B cell (primary cell): ENCODE results near the gene CD34. TPM values are rescaled to one million over a fixed set of nuclear protein-coding genes. Genes with fewer than 3 reads are reported as not detected.

Experiments
- ATAC-seq: fragments of 200-7000 bp; cut with Tn5 transposase; one replicate; pipeline ENCODE4 v1.10.0; 2021; ENCODE audit warnings: low read depth, mild to moderate bottlenecking, moderate number of reproducible peaks, moderate library complexity
- CTCF ChIA-PET: fragments of 350-600 bp; sonication (Branson Sonifier 250); formaldehyde crosslinking; loops from one replicate; lab custom pipeline; 2021; ENCODE audit warnings: antibody characterized with exemption, inconsistent platforms; lab: Charles Lee
- POLR2A ChIA-PET: fragments of 350-600 bp; sonication (Branson Sonifier 250); formaldehyde crosslinking; loops from one replicate; lab custom pipeline; 2021; ENCODE audit warnings: antibody characterized with exemption; lab: Charles Lee
- DNase-seq: peaks from one replicate; pipeline ENCODE4 v3.0.0; 2013
- H2AFZ ChIP-seq: 2 replicates; pipeline ENCODE4 v1.6.1; 2012; ENCODE audit warnings: mild to moderate bottlenecking, low read depth, low read length; ENCODE audit not compliant: insufficient read depth, poor library complexity, severe bottlenecking
- H3K27ac ChIP-seq, 2 donors: 1 replicate in 1 of 2; 2 replicates in 1 of 2; pipeline ENCODE4 v1.5.1; 2012 to 2013; ENCODE audit warnings: low read length in 2 of 2, mild to moderate bottlenecking in 2 of 2, moderate library complexity in 1 of 2
- H3K27me3 ChIP-seq, 4 experiments: fragments of 200-600 bp in 1 of 4; sonication (generic) in 1 of 4; replicated peaks in 1 of 4; 1 replicate in 2 of 4; 2 replicates in 2 of 4; pipeline versions ENCODE4 v1.6.1 to v1.7.0; 2013 to 2016; ENCODE audit warnings: low read length in 3 of 4, mild to moderate bottlenecking in 2 of 4, mixed read lengths in 1 of 4, moderate library complexity in 1 of 4; ENCODE audit not compliant: insufficient read depth in 4 of 4, control insufficient read depth in 3 of 4; ENCODE audit errors: control extremely low read depth in 1 of 4
- H3K36me3 ChIP-seq, 2 experiments: replicated peaks in 1 of 2; 1 replicate in 1 of 2; 2 replicates in 1 of 2; pipeline versions ENCODE4 v1.6.1 to v1.7.1; 2013; ENCODE audit warnings: low read length in 1 of 2; ENCODE audit not compliant: insufficient read depth in 2 of 2, control insufficient read depth in 1 of 2; ENCODE audit errors: control extremely low read depth in 1 of 2, extremely low read depth in 1 of 2
- H3K4me1 ChIP-seq, 2 donors: fragments of 200-600 bp in 1 of 2; sonication (generic) in 1 of 2; 1 replicate in 1 of 2; 2 replicates in 1 of 2; pipeline versions ENCODE4 v1.5.1 to v1.6.1; 2013 to 2017; ENCODE audit warnings: low read length in 2 of 2; ENCODE audit not compliant: control insufficient read depth in 2 of 2, insufficient read depth in 2 of 2
- H3K4me2 ChIP-seq: replicated peaks from 2 replicates; pipeline ENCODE3; 2012; ENCODE audit warnings: mild to moderate bottlenecking, low read depth, low read length; ENCODE audit not compliant: poor library complexity, severe bottlenecking
- H3K4me3 ChIP-seq, 5 experiments: fragments of 200-600 bp in 1 of 5; sonication (generic) in 1 of 5; 1 replicate in 3 of 5; 2 replicates in 2 of 5; pipeline versions ENCODE4 v1.5.1 to v1.7.0; 2011 to 2016; ENCODE audit warnings: low read length in 4 of 5, mild to moderate bottlenecking in 4 of 5, low read depth in 2 of 5, control low read depth in 1 of 5, moderate library complexity in 1 of 5; ENCODE audit not compliant: insufficient read depth in 1 of 5; ENCODE audit errors: control extremely low read depth in 1 of 5, extremely low read depth in 1 of 5
- H3K79me2 ChIP-seq: fragments of 200-600 bp; sonication (generic); one replicate; pipeline ENCODE4 v1.6.0; 2016; ENCODE audit warnings: low read length; ENCODE audit not compliant: control insufficient read depth, insufficient read depth
- H3K9ac ChIP-seq: fragments of 200-600 bp; sonication (generic); 2 replicates; pipeline ENCODE4 v1.6.1; 2017; ENCODE audit warnings: mild to moderate bottlenecking, low read length, moderate library complexity
- H3K9me3 ChIP-seq, 3 donors: one replicate each; pipeline versions ENCODE4 v1.6.1 to v1.7.1; 2013; ENCODE audit warnings: low read length in 2 of 3; ENCODE audit not compliant: control insufficient read depth in 2 of 3, insufficient read depth in 1 of 3; ENCODE audit errors: control extremely low read depth in 1 of 3
- H4K20me1 ChIP-seq: 2 replicates; pipeline ENCODE4 v1.6.0; 2012; ENCODE audit warnings: mild to moderate bottlenecking, low read length; ENCODE audit not compliant: insufficient read depth, control insufficient read depth, poor library complexity, severe bottlenecking
- H3K27ac Mint-ChIP-seq: one replicate; pipeline ENCODE4 v1.8.0; 2021; ENCODE audit warnings: mixed read lengths
- H3K27me3 Mint-ChIP-seq: one replicate; pipeline ENCODE4 v1.8.0; 2021; ENCODE audit warnings: mixed read lengths
- H3K4me1 Mint-ChIP-seq: one replicate; pipeline ENCODE4 v1.8.0; 2021; ENCODE audit warnings: mixed read lengths
- H3K4me3 Mint-ChIP-seq: one replicate; pipeline ENCODE4 v1.8.0; 2021; ENCODE audit warnings: mixed read lengths
- H3K9me3 Mint-ChIP-seq: one replicate; pipeline ENCODE4 v1.8.0; 2022; ENCODE audit warnings: mixed read lengths; ENCODE audit not compliant: insufficient read depth
- EZH2 ChIP-seq: IDR thresholded peaks from 2 replicates; pipeline ENCODE4 v1.6.1; 2012; ENCODE audit warnings: borderline replicate concordance, low read depth, mild to moderate bottlenecking, moderate library complexity, low read length; ENCODE audit not compliant: insufficient read depth, poor library complexity, severe bottlenecking
- WGBS: methylation state at CpG from one replicate; pipeline ENCODE4 v1.1.5; 2013; ENCODE audit warnings: missing lambda C conversion rate; ENCODE audit not compliant: insufficient coverage; 5-methylcytosine and 5-hydroxymethylcytosine counted together
- intact Hi-C: fragments of 100-400 bp; cut with micrococcal nuclease; formaldehyde crosslinking; loops from one replicate; pipeline ENCODE4 v1.10.0; 2022
- polyA plus RNA-seq: library from polyadenylated mRNA; depleted of rRNA; stranded (reverse); fragments of >200 nt; gene quantifications from 2 replicates; pipeline ENCODE4 v1.2.3, GENCODE V29; 2012
- total RNA-seq, 2 donors: library from RNA; stranded (reverse); fragments of 120-200 nt in 1 of 2; gene quantifications; 1 replicate in 1 of 2; 2 replicates in 1 of 2; pipeline versions ENCODE4 v1.2.3 to v1.2.4, GENCODE V29; 2013 to 2022
- TF ChIP-seq, protein P1 (sequence below): fragments of 200-600 bp; IDR thresholded peaks from one replicate; pipeline ENCODE4 v1.8.0; 2022; ENCODE audit warnings: antibody characterized with exemption, mild to moderate bottlenecking

The CD34 gene
- total and polyA plus RNA-seq, 2 donors (not counting 1 experiment from before 2014, with no cell fraction given) = not detected

DNA sequence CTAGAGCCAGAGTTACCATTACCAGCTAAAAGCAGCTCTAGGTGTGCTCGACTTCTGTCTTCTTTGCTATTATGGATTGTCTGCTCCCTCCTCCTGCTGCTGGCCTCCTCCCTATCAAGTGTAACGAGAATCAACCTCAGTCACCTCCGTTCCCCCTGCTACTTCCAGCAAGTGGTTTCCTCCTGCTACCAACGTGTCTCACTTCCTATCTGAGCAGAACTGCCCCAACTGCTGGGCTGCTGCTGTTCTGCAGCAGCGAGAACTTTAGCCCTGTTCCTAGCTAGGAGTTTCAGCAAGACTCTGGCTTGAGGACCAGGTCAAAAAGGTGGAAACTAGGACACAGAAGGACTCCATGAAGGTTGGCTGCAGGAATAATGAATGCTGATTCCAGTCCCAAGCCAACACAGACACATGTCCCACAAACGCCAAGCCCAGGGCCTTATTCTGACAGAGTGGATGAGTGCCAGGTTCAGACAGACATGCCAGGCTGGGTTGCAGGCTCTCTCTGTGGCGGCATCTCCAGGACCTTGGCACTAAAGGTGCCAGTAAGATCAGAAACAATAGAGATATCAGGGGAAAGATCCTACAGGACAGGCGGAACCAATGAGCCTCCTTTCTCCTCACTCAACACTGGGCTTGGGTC is 46.9 kb downstream of the CD34 start:
- peak overlapping the region in 1 of 2 donors; percentile 46 for H3K27ac ChIP-seq
- H3K4me3 ChIP-seq = no peak overlapping the region
- 8% methylated on average over 6 of the region's 8 CpGs for WGBS
- no peaks in the 10 kb centered on the region for H3K27me3 ChIP-seq
- intact Hi-C loops = loop anchor here (1.0 kb wide), 1 partner anchor 36 kb away; no protein-coding TSS in a partner anchor
- TF ChIP-seq EZH2 = no peak
- TF ChIP-seq, protein P1, sequence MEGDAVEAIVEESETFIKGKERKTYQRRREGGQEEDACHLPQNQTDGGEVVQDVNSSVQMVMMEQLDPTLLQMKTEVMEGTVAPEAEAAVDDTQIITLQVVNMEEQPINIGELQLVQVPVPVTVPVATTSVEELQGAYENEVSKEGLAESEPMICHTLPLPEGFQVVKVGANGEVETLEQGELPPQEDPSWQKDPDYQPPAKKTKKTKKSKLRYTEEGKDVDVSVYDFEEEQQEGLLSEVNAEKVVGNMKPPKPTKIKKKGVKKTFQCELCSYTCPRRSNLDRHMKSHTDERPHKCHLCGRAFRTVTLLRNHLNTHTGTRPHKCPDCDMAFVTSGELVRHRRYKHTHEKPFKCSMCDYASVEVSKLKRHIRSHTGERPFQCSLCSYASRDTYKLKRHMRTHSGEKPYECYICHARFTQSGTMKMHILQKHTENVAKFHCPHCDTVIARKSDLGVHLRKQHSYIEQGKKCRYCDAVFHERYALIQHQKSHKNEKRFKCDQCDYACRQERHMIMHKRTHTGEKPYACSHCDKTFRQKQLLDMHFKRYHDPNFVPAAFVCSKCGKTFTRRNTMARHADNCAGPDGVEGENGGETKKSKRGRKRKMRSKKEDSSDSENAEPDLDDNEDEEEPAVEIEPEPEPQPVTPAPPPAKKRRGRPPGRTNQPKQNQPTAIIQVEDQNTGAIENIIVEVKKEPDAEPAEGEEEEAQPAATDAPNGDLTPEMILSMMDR = no peak
- H3K9me3 ChIP-seq = no peaks in the 10 kb centered on the region
- Mint-ChIP-seq H3K27ac (peak overlapping the region; percentile 54), H3K4me1 (peaks cover 62% of the 10 kb centered on the region), H3K4me3 (peak overlapping the region; percentile 26), H3K9me3 (no peaks in the 10 kb centered on the region), H3K27me3 (no peaks in the 10 kb centered on the region)
- peak; percentile 56 for ATAC-seq
- DNase-seq = peak; percentile 66
- POLR2A ChIA-PET = interaction anchor here (1.0 kb wide), 1 partner anchor 30 kb away, joined by 3 read pairs; no protein-coding TSS in a partner anchor
- CTCF ChIA-PET = interaction anchor here (0.9 to 16.4 kb wide), 6 partner anchors 10 to 66 kb away, joined by 3 to 526 read pairs (median 8); no protein-coding TSS in a partner anchor
- peaks cover 49 to 59% of the 10 kb centered on the region in 2 donors for H3K4me1 ChIP-seq
- peaks cover 0 to 43% of the 10 kb centered on the region in 2 experiments for H3K36me3 ChIP-seq
- H3K4me2 ChIP-seq = peak overlapping the region; percentile 49
- peaks cover 95% of the 10 kb centered on the region for H3K79me2 ChIP-seq
- H4K20me1 ChIP-seq = peaks cover 27% of the 10 kb centered on the region
- H2AFZ ChIP-seq = peak overlapping the region; percentile 32
- no peak overlapping the region for H3K9ac ChIP-seq

DNA sequence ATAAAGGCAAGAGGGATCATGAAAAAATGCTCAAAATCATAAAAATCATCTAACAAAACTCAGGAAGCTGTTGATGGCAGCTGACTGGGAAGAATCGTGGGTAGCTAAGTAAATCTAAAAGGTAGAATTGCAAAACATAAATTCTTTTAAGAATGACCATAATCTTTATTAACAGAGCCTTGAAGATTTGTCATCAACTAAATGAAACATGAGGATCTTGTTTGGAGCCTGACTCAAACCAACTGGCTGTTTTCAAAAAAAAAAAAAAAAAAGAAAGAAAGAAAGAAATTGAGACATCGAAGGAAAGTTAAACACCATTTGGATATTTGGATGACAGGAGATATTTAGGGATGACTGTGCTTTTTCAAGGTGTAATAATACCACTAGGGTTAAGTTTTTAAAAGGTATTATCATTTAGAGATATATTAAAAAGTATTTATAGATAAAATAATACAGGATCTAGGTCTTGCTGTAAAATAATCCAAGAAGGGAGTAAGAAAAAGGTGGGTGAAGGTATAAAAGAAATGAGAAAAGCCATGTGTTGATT is 48.6 kb downstream of the CD34 start:
- Histone ChIP-seq H3K9ac (no peak overlapping the region), H3K79me2 (peaks cover 98% of the 10 kb centered on the region), H3K4me2 (peak overlapping the region; percentile 7), H4K20me1 (peaks cover 31% of the 10 kb centered on the region), H3K36me3 (peaks cover 0 to 46% of the 10 kb centered on the region in 2 experiments), H3K27me3 (no peaks in the 10 kb centered on the region), H2AFZ (no peak overlapping the region), H3K4me3 (no peak overlapping the region), H3K27ac (no peak overlapping the region), H3K9me3 (no peaks in the 10 kb centered on the region), H3K4me1 (peaks cover 43 to 49% of the 10 kb centered on the region in 2 donors)
- H3K4me1 Mint-ChIP-seq = peaks cover 51% of the 10 kb centered on the region
- H3K27ac Mint-ChIP-seq = no peak overlapping the region
- no CpG with 5 or more reads among the region's 2 CpGs for WGBS
- intact Hi-C loops = no loop called here
- no peaks in the 10 kb centered on the region for H3K27me3 Mint-ChIP-seq
- DNase-seq (no peak), ATAC-seq (no peak)
- H3K4me3 Mint-ChIP-seq = no peak overlapping the region
- TF ChIP-seq EZH2 = no peak
- TF ChIP-seq, protein P1 = no peak
- ChIA-PET CTCF (interaction anchor here (0.8 to 3.2 kb wide), 7 partner anchors 10 to 65 kb away, joined by 3 to 13 read pairs (median 6); no protein-coding TSS in a partner anchor), POLR2A (interaction anchor here (0.7 to 0.8 kb wide), 2 partner anchors 14 to 42 kb away, joined by 3 to 6 read pairs; no protein-coding TSS in a partner anchor)
- no peaks in the 10 kb centered on the region for H3K9me3 Mint-ChIP-seq
